ENCODE data around the gene GPNMB. TPM values are rescaled to one million over a fixed set of nuclear protein-coding genes. Genes with fewer than 3 reads are reported as not detected.

Gene GPNMB
- total RNA-seq, 1 experiment from 2014 or later: 17.4 TPM

- intact Hi-C loops (cut with micrococcal nuclease; ENCODE audit: unreplicated experiment): loop anchor here (2.0 kb wide), 1 partner anchor 716 kb away; no protein-coding TSS in a partner anchor
- CTCF ChIA-PET: interaction anchor here (0.6 to 0.7 kb wide), 3 partner anchors 52 to 339 kb away, joined by 3 to 4 read pairs (median 4); no protein-coding TSS in a partner anchor
These were observed 18.4 kb downstream of the GPNMB start for GRCh38 chr7:23264916-23265458.

GRCh38 chr7:23266918-23267317 lies 20.3 kb downstream of the GPNMB start:
- CTCF ChIA-PET: interaction anchor here (0.6 to 0.8 kb wide), 2 partner anchors 278 to 1654 kb away, joined by 3 to 6 read pairs; no protein-coding TSS in a partner anchor
- H3K27me3 ChIP-seq (ENCODE audit: insufficient read depth, low read depth): no peaks in the 10 kb centered on the region
- H4K20me1 ChIP-seq (ENCODE audit: insufficient read depth): no peaks in the 10 kb centered on the region
- H3K36me3 ChIP-seq (ENCODE audit: low read depth): no peaks in the 10 kb centered on the region
- no peaks in the 10 kb centered on the region for H3K79me2 ChIP-seq (ENCODE audit: low read depth)
- BruUV-seq (replicated peaks): no TSS peak
- H3K4me3 ChIP-seq: no peak overlapping the region
- H3K4me2 ChIP-seq: no peak overlapping the region
- no peak for DNase-seq
- H3K4me1 ChIP-seq (replicated peaks; ENCODE audit: insufficient read depth): no peaks in the 10 kb centered on the region
- H3K9me2 ChIP-seq (ENCODE audit: insufficient read depth): no peaks in the 10 kb centered on the region
- no peak overlapping the region for H3K27ac ChIP-seq
- intact Hi-C loops (cut with micrococcal nuclease; ENCODE audit: unreplicated experiment): no loop called here
- no peaks in the 10 kb centered on the region for H3K9me3 ChIP-seq (ENCODE audit: insufficient read depth, low read depth)
- H3F3A ChIP-seq (ENCODE audit: insufficient read depth, low read depth): no peaks in the 10 kb centered on the region
- TF ChIP-seq EZH2 (IDR thresholded peaks at IDR 0.05; ENCODE audit: low read depth): no peak
- no peak for TF ChIP-seq CTCF (conservative IDR thresholded peaks at IDR 0.05)
- no peak overlapping the region for H2AFZ ChIP-seq
- POLR2A ChIA-PET (ENCODE audit: unreplicated experiment): no interaction called here

More at GRCh38 chr7:23264916-23265458, 18.4 kb downstream of the GPNMB start:
- H3K79me2 ChIP-seq (ENCODE audit: low read depth): no peaks in the 10 kb centered on the region
- POLR2A ChIA-PET (ENCODE audit: unreplicated experiment): no interaction called here
- no peaks in the 10 kb centered on the region for H3K27me3 ChIP-seq (ENCODE audit: insufficient read depth, low read depth)
- H3K4me2 ChIP-seq: no peak overlapping the region
- H3K4me3 ChIP-seq: no peak overlapping the region
- H3K9me2 ChIP-seq (ENCODE audit: insufficient read depth): no peaks in the 10 kb centered on the region
- H3K9me3 ChIP-seq (ENCODE audit: insufficient read depth, low read depth): no peaks in the 10 kb centered on the region
- TF ChIP-seq CTCF (conservative IDR thresholded peaks at IDR 0.05) (no peak), EZH2 (IDR thresholded peaks at IDR 0.05; ENCODE audit: low read depth) (no peak)
- H3K36me3 ChIP-seq (ENCODE audit: low read depth): no peaks in the 10 kb centered on the region
- H3K27ac ChIP-seq: no peak overlapping the region
- BruUV-seq (replicated peaks): no TSS peak
- H3K4me1 ChIP-seq (replicated peaks; ENCODE audit: insufficient read depth): no peaks in the 10 kb centered on the region
- no peaks in the 10 kb centered on the region for H3F3A ChIP-seq (ENCODE audit: insufficient read depth, low read depth)
- no peak for DNase-seq
- no peak overlapping the region for H2AFZ ChIP-seq
- H4K20me1 ChIP-seq (ENCODE audit: insufficient read depth): no peaks in the 10 kb centered on the region

GRCh38 chr7:23267357-23267756 lies 20.8 kb downstream of the GPNMB start:
- Histone ChIP-seq H2AFZ (no peak overlapping the region), H3K36me3 (ENCODE audit: low read depth) (no peaks in the 10 kb centered on the region), H3K4me2 (no peak overlapping the region), H3K4me3 (no peak overlapping the region), H3K9me2 (ENCODE audit: insufficient read depth) (no peaks in the 10 kb centered on the region), H3F3A (ENCODE audit: insufficient read depth, low read depth) (0 out of 2 replicates have a peak, but pooled peaks cover 3% of the 10 kb centered on the region), H3K9me3 (ENCODE audit: insufficient read depth, low read depth) (no peaks in the 10 kb centered on the region), H3K4me1 (replicated peaks; ENCODE audit: insufficient read depth) (no peaks in the 10 kb centered on the region), H3K27ac (no peak overlapping the region), H4K20me1 (ENCODE audit: insufficient read depth) (no peaks in the 10 kb centered on the region), H3K79me2 (ENCODE audit: low read depth) (no peaks in the 10 kb centered on the region), H3K27me3 (ENCODE audit: insufficient read depth, low read depth) (no peaks in the 10 kb centered on the region)
- peak in 1 of 2 experiments; percentile 33 for DNase-seq
- intact Hi-C loops (cut with micrococcal nuclease; ENCODE audit: unreplicated experiment): no loop called here
- POLR2A ChIA-PET (ENCODE audit: unreplicated experiment): no interaction called here
- TF ChIP-seq CTCF (conservative IDR thresholded peaks at IDR 0.05) (no peak), EZH2 (IDR thresholded peaks at IDR 0.05; ENCODE audit: low read depth) (no peak)
- BruUV-seq (replicated peaks): no TSS peak
- CTCF ChIA-PET: interaction anchor here (0.6 to 0.8 kb wide), 2 partner anchors 277 to 1655 kb away, joined by 3 to 6 read pairs; no protein-coding TSS in a partner anchor
